Thoracic aorta (tissue), 2 donors: ENCODE results near the gene EEA1. TPM values are rescaled to one million over a fixed set of nuclear protein-coding genes. Genes with fewer than 3 reads are reported as not detected.
A peak's percentile ranks its signal among the peaks of the same experiment; 100 is the strongest.

ENCODE experiments used
- ATAC-seq: fragments of 150-250 bp; one replicate; pipeline ENCODE4 v1.8.0; 2017; ENCODE audit warnings: low read depth; ENCODE audit not compliant: insufficient number of reproducible peaks, low FRiP score
- DNase-seq: peaks from one replicate; pipeline ENCODE4 v3.0.0-alpha.2; 2020; ENCODE audit warnings: low spot score
- H3K27ac ChIP-seq, 2 donors: fragments of 200-600 bp; sonication (generic); 1 replicate in 1 of 2; 2 replicates in 1 of 2; pipeline ENCODE4 v1.5.1; 2016; ENCODE audit warnings: mild to moderate bottlenecking in 2 of 2, moderate library complexity in 2 of 2
- H3K27me3 ChIP-seq: fragments of 200-600 bp; sonication (generic); replicated peaks from 2 replicates; pipeline ENCODE4 v1.6.0; 2016; ENCODE audit warnings: mild to moderate bottlenecking; ENCODE audit not compliant: insufficient read depth
- H3K36me3 ChIP-seq: fragments of 200-600 bp; sonication (generic); one replicate; pipeline ENCODE4 v1.5.1; 2016
- H3K4me1 ChIP-seq, 2 donors: fragments of 200-600 bp; sonication (generic); 1 replicate in 1 of 2; 2 replicates in 1 of 2; pipeline versions ENCODE4 v1.5.1 to v1.6.0; 2016; ENCODE audit warnings: low read depth in 2 of 2, mild to moderate bottlenecking in 1 of 2; ENCODE audit not compliant: control insufficient read depth in 1 of 2
- H3K4me3 ChIP-seq: fragments of 200-600 bp; sonication (generic); 2 replicates; pipeline ENCODE4 v1.5.1; 2016; ENCODE audit warnings: mild to moderate bottlenecking
- H3K9me3 ChIP-seq: fragments of 200-600 bp; sonication (generic); 2 replicates; pipeline ENCODE4 v1.5.1; 2016
- CTCF ChIP-seq: fragments of 200-600 bp; sonication (generic); IDR thresholded peaks from one replicate; pipeline ENCODE4 v1.5.1; 2019; ENCODE audit warnings: antibody characterized with exemption
- total RNA-seq, 2 donors: library from RNA; depleted of rRNA; stranded (reverse); fragments of >200 nt; gene quantifications; one replicate each; pipeline versions ENCODE4 v1.1.0 to v1.2.3, GENCODE V29; 2016

Gene EEA1
- total RNA-seq, 2 donors from 2014 or later = 19.1 to 40.1 TPM

- TF ChIP-seq CTCF = no peak
- H3K27ac ChIP-seq = no peak overlapping the region
- no peaks in the 10 kb centered on the region for H3K27me3 ChIP-seq
Measured at GRCh38 chr12:92737855-92738850, 190.9 kb downstream of the EEA1 start.

GRCh38 chr12:92736605-92737004 is 192.5 kb downstream of the EEA1 start:
- no peak overlapping the region for H3K4me3 ChIP-seq
- no peak for DNase-seq
- H3K36me3 ChIP-seq = no peaks in the 10 kb centered on the region
- H3K4me1 ChIP-seq = peaks cover 3 to 5% of the 10 kb centered on the region in 2 donors
- no peak overlapping the region for H3K27ac ChIP-seq
- no peak for TF ChIP-seq CTCF
- no peaks in the 10 kb centered on the region for H3K9me3 ChIP-seq
- no peak for ATAC-seq
- H3K27me3 ChIP-seq = no peaks in the 10 kb centered on the region

More at GRCh38 chr12:92737855-92738850, 190.9 kb downstream of the EEA1 start:
- no peaks in the 10 kb centered on the region for H3K36me3 ChIP-seq
- H3K4me1 ChIP-seq = peaks cover 3 to 5% of the 10 kb centered on the region in 2 donors
- DNase-seq (no peak), ATAC-seq (no peak)
- H3K4me3 ChIP-seq = no peak overlapping the region
- no peaks in the 10 kb centered on the region for H3K9me3 ChIP-seq

GRCh38 chr12:92735131-92735721 is 193.9 kb downstream of the EEA1 start:
- TF ChIP-seq CTCF = no peak
- DNase-seq (no peak), ATAC-seq (peak; percentile 52)
- Histone ChIP-seq H3K27me3 (no peaks in the 10 kb centered on the region), H3K27ac (no peak overlapping the region), H3K4me1 (peaks cover 3 to 5% of the 10 kb centered on the region in 2 donors), H3K4me3 (no peak overlapping the region), H3K9me3 (no peaks in the 10 kb centered on the region), H3K36me3 (no peaks in the 10 kb centered on the region)

- Histone ChIP-seq H3K36me3 (no peaks in the 10 kb centered on the region), H3K4me1 (peaks cover 3 to 5% of the 10 kb centered on the region in 2 donors), H3K9me3 (no peaks in the 10 kb centered on the region), H3K4me3 (no peak overlapping the region), H3K27me3 (no peaks in the 10 kb centered on the region), H3K27ac (no peak overlapping the region)
- DNase-seq (no peak), ATAC-seq (no peak)
- no peak for TF ChIP-seq CTCF
Measured at GRCh38 chr12:92733661-92734060, 195.4 kb downstream of the EEA1 start.

- no peaks in the 10 kb centered on the region for H3K27me3 ChIP-seq
Measured at GRCh38 chr12:92733181-92733580, 195.9 kb downstream of the EEA1 start.

More at GRCh38 chr12:92733181-92733580, 195.9 kb downstream of the EEA1 start:
- H3K36me3 ChIP-seq = no peaks in the 10 kb centered on the region
- DNase-seq = no peak
- no peak for TF ChIP-seq CTCF
- peaks cover 3 to 5% of the 10 kb centered on the region in 2 donors for H3K4me1 ChIP-seq
- H3K27ac ChIP-seq = no peak overlapping the region
- H3K4me3 ChIP-seq = no peak overlapping the region
- H3K9me3 ChIP-seq = no peaks in the 10 kb centered on the region
- ATAC-seq = no peak
